NCI-H526 treated with DMSO at 0.1 percent for 48 hours (cell line): ENCODE results near the gene THSD7A.
A peak's percentile ranks its signal among the peaks of the same experiment; 100 is the strongest.

Source experiments
- DNase-seq: peaks from one replicate; lab custom pipeline; 2025; lab: John Stamatoyannopoulos, UW

THSD7A gene

DNA sequence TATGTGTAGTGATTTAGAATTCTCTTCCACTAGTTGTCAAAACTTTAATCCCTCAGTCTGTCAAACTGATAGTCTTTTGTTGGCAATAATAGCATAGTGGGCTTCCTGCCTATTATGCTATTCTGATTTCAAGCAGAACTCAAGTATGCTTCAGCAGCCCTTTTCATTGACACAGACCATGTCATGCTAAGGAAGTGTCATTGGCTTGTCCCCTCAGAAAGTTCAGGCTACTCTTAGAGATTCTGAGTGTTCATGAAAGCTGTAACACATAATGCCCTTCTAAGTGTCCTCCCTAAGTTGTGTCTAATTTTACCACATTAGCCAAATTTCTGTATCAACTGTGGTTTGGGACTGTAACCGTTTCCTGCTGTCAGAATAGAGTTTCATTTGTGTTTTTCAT is 198.7 kb downstream of the THSD7A start:
- no peak for DNase-seq

DNA sequence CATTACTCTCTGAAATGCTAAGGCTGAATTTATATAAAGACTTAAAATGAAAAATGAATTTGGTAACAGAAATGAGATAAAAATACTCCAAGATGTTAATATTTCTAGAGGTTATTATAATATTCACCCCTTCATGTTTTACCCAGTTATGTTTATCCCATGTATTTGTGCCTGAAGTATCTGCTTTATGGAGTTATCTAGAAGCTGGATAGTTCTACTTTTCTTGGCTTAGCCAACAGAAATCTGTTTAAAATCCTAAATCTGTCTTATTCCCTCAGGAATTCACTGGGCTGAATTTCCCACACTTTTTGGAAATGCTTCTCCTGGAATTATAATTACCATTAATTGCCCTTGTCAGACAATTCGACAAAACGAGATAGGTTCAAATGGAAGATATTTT is 201.6 kb downstream of the THSD7A start:
- no peak for DNase-seq

DNA sequence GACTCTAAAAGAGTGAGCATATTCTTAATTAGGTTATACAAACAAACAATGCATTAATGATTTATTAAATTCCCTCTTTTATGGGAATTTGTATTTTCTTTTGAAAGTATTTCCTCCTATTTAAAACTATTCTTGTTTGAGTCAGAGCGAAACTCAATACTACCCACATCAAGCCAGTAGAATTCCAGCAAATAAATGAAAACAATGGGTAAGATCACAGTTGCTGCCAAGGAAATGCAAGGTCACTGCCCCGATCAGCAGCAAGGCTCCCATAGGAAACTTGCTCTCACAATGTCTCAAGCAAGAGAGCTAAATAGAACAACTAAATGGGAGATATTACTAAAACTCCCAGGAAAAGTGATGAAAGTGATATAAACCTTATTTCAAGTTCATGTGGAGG is 206.3 kb downstream of the THSD7A start:
- DNase-seq = no peak

DNA sequence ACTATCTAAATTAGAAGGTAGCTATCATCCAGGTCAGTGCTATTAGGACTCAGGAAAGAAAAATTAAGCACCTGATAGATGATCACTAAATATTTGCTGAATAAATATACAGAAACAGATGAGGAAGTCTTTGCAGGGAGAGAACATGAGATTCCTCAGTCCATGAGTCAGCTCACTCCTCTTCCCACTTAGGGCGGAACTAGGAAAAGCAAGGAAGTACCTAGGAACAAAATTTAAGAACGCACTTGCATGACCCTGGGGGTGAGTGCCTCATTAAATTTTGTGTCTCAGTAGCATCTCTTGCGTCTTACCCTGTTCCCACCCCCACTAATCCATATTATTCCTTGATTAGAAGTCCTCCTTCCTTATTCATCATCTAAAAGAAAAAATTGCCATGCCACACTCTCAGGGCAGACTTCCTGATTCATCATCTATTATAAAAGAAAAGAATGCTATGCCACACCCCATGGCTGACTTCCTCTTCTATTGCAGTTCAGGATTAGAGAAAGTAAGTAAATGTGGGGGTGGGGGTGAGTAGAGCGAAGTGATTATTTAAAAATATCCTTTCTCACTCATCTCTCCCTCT is 208.8 kb downstream of the THSD7A start:
- no peak for DNase-seq

DNA sequence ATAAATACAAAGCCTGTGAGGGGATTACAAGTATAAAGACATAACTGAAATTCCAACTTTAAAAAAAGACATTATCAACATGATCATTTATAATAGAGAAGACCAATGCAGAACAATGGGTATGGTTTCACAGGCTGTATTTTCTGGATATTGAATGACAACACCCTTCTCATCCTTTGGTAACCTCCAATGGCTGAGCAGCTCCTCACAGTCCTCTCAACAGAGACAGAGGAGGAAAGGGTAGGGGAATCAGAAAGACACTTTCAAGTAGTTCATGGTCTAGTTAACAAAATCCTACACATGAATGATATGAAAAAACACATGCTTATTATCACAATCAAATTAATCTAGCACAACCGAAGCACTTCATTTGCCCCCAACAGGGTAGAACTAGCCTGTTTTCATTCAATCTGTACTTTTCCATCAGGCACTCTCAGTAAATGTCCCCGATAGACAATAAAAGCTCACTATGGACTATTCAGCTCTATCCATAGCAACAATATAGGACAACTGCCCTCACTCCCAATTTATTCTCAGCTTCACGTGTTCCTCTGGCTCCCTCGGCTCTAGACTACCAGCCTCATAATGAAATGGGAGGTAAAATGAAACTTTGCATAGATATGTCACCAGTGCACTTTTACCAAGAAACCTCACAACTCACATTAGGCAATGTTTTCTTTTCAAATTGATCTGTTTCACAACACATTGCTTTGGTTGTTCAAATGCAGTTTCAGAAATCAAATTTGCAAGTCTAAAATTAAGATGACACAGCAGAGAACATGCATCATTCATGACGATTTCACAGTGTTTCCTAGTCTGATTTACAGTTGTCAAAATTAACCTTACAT is 211.4 kb downstream of the THSD7A start:
- peak; percentile 76 for DNase-seq

DNA sequence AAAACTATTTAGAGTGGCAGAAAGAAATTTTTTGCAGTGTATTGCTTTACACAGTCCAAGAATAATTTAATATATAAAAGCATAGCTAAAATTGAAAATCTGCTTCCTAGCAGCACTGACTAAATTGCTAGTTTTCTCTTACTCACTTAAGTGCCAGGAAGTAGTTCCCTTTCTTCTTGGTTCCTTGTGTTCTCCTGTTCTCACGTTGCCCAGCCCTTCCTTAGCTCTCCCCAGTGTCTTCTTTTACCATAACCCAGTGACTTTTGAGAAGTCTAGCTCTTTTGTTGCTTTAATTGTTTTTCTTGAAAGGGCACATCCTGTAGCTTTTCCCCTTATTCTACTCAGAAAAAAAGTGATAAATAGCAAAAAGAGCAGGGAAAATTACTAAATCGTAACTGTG is 215.5 kb downstream of the THSD7A start:
- no peak for DNase-seq

DNA sequence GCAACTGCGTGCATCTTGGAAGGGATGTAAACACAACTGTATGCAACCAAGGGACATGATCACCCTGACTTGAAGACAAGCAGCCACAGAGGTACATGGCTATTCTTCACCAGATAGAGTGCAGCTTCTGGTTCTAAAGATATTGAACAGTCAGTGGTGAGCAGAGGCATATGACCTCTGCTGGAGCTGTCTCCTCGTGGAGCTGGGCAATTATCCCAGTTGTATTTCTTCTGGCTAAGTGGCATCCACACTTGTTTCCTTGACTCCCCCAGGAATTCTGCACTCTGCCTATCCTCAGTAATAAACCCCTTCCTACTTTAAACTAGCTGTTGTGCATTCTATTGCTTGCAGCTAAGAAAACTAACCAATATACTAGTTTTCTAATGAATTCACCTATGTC is 216.8 kb downstream of the THSD7A start:
- no peak for DNase-seq

DNA sequence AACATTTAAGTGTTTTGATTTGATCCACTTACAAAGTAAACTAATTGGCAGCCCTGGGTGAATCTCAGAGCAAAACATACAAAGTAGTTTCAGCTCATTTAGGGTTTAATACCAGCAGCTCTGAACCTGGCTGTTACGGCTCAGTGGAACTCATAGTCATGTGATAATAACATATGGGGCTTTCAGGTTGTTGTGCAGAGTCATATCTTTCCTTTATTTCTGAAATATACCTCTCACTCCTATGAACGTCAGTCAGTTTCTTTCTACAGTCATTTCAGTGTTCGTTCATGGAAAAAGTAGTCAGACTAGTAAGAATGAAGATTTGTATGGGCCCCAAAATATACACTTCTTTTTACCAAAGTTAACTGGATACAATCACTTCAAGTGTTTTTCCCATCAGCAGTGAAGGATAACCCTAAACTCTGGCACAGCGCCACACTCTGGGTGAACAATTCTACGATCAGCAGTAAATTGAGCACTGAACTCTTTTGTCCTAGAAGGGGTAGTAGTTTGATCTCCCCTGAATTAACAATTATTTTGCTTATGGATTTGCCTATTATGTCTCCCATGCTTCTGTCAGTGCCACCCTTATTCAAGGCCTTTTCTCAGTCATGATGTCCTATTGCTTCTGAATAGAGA is 218.6 kb downstream of the THSD7A start:
- no peak for DNase-seq

DNA sequence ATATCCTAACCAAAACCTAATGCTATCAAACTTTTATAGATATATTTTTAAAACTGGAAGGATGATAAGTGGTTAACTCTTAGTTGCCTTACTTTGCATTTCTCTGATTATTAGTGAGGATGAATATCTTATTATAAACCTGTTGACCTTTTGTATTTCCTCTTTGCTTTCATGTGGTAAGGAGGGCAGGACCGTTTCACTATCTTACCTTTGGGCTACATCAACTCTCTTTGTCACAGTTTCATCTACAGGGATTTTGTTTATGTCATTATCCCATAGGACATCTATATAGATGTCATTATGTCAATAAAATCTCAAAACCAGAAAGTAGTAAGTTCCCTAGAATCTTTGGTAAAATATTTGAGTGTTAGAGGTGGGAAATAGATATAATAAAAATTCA is 219.3 kb downstream of the THSD7A start:
- no peak for DNase-seq

DNA sequence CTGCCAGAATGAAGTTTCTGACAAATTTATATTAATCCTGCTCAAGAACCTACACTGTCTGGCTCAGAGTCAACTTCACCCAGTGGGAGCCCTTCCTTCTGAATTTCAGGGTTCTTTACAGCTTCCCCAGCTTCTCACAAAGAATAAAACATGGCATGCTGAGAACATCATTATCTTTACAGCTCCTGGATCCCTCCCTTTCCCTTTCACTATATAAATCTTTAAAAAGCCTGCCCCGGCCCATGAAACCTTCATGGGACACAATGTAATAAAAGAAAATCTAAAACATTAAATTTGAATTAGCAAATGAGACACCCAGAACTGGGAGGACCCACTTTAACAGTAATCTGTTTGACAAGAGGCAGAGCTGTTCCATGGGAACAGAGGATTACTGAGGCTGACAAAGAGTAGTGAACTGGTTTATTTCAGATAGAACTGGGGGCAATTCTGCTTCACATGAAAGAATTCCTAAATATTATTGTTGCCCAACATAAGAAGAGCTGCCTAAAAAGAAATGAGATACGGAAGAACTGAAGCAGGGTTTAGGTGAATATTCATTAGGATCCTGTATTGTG is 222.8 kb downstream of the THSD7A start:
- DNase-seq = no peak

DNA sequence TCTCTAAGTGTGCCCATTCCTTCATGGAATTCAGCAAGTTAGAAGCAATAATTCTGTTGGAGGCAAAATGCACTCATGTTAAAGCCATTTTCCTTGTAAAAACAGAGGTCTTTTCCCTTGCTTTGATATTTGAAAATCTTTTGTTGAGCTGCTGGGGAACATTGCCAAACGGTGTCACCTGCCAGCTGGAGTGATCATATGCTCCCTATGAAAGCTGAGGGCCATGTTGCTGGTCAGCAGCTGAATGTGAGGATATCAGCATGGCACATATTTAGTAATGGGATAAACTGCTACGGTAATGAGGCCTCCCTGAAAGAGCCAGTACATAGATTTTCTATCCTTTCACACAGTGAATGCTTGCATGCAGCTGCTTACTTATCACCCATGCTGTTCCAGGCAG is 224.3 kb downstream of the THSD7A start:
- DNase-seq = no peak

DNA sequence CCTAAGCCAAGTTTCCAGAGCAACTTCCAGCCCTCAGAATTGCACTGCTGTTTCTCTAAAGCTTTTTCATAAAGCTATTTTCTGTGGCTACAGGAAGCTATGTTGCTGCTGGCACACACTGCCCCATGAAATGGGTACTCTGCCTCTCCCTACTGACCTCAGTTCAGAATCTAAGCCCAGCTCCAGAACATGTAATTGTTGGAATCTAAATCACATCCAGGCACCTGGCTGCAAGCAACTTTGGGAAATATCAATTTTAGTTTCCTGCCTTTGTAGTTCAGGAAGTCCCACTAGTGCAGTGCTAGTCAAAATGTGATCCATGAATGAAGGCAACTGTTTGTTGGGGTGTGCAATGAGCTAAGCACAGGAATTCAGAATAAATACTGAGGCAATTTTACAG is 226.2 kb downstream of the THSD7A start:
- no peak for DNase-seq

DNA sequence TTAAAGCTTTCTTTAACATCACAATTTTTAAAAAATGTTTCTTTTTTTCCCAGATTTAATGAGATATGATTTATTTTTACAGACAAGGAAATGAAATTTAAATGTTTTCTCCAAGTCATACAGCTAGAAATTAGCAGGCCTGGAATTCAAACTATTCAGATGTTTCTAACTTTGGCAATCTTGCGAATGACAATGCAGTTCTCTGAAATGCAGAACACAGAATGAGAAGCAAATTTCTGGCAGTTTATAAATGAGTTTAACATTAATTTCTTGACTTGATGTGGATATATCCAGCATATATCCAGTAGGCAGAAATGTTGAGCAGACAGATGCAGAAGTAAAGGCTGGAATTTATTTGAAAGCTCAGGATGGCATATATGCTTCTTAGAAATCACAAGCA is 227.5 kb downstream of the THSD7A start:
- DNase-seq = no peak

DNA sequence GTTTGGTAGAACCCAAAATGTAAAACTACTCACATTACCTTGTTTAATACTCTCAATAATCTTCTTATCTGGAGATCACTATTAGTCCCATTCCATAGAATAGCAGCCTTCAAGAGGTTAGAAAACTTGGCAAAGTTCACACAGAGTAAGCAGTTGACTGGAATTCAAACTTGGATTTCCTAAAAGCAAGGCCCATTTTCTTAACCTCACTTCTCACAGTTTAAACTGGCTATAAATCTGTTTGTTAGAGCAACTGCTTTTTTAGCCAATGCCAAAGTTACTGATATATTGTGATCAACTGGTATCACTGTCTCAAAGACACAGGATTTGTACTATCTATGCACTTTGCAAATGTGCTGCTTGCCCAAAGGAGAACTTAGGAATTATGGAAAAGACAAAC is 230.2 kb downstream of the THSD7A start:
- no peak for DNase-seq

DNA sequence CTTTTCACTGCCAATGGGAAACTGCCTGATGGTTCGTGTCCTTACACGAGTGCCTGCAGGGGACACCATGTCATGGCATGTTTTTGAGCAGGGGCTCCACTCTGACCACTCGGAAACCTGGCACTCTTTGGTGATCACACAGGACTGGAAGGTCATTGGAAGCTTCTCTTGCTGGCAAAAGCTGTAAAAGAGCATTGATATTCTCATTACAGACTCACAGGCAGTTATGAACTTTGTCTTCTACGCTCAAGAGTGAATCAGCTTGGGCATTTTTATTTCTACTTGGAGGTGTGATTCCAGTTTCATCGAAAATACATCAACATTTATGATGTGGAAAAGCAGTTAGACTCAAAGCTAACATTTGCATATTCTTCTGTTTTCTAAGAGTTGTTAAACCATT is 238.7 kb downstream of the THSD7A start:
- no peak for DNase-seq

DNA sequence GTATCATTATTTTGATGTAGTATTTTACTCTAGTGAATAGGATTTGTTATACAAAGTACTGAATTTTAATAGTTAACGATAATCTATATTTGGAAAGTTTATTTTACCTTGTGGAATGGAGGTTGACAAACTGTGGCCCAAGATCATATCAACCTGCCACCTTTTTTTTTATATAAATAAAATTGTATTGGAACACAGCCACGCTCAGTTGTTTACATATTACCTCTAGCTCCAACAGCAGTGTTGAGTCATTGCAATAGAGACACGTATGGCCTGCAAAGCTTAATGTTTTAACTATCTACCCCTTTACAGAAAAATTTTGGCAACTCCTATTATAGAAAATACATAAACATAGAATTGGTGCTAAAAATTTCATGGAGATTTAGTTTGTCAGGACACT is 239.3 kb downstream of the THSD7A start:
- DNase-seq = no peak

DNA sequence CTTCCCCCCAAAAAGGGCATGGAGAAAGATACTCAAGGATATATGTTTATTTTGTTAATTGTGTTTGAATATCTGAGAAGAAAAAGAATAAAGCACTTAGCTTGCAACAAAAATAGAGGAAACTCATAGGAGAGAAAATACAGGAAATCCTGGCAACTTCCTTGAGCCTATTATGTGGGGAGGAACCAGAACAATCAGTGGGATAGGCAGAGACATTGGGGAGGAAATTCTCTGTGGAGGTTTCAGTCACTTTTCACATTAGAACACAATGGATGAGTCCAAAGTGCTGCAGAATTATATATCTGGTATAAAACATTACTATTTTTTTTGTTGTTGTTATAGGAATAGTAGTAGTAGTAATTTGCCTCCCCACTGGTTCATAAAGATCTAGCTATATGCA is 240.1 kb downstream of the THSD7A start:
- no peak for DNase-seq

DNA sequence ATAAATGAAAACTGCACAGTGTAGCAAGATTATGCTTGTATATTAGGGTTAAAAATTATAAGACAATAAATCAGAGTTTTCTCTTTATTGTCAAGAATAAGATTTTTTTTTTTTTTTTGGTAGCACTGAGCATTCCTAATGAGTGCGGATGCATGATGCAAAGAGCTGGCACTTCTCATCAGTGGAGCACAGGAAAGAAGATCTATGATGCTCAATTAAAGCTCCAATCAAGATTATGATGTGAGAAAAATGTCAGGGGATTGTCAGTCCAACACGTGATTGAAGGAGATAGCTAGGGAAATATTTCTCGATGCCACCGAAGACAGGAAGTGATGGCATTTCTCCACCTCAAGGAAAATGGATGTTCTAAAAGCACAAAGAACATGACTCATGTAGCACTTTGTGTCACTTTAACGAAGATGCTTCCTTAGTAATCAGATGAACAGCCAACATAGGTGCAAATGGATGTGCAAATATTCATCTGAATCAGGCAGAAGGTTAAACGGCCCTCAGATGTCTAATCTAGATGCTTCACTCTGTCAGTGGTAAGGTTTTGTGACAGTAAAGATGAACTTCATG is 240.9 kb downstream of the THSD7A start:
- no peak for DNase-seq

DNA sequence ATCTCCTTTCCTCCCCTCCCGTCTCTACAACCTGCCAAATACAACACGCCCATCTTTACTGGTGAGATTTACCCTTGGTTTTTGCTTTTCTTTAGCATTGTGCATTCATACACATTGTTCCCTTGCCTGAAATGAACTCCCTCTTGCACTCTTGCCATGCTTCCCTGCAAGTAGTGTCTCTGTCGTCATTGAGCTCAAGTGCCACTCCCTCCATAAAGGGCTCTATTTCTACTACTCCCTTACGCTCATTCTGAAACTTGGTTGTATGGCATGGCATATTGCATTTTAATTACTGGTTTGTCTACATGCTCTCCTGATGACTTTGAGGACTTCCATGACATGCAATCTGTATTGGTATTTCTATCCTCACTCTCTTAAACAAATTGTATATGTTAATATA is 242.7 kb downstream of the THSD7A start:
- no peak for DNase-seq

DNA sequence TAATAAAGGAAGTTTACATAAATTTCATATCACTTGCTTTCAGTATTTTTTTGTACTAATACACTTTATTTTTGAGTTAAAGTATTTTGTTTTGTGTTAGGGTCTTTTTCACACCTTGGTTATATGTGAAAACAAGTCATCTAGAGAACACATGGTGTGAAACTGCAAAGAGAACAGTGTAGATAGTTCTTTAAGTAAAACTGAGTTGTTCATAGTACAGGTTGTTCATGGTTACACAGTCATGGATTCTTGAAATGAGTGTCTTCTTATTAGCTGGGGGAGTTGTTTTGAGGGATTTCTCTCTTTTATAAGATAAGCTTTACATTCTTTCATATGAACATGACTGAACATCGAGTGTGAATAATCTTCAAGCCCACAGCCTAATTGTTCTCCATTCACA is 244.2 kb downstream of the THSD7A start:
- DNase-seq = no peak

DNA sequence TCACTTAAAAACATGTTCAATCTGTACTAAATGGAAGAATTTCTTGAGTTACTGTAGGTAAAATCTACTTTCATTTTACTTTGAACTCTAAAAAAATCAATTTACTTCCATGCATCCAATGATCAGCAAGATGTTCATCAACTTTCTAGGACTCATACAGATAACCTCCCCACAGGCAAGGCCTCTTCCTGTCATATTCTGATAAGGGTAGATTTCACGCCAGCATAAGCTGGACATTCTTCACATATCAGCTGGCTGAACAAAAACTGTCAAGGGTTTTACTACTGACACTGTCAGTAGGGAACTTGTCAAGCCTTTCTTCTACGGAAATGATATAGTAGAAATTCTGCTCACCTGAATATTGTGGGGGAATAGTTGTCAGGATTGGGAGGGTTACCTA is 244.9 kb downstream of the THSD7A start:
- DNase-seq = no peak

DNA sequence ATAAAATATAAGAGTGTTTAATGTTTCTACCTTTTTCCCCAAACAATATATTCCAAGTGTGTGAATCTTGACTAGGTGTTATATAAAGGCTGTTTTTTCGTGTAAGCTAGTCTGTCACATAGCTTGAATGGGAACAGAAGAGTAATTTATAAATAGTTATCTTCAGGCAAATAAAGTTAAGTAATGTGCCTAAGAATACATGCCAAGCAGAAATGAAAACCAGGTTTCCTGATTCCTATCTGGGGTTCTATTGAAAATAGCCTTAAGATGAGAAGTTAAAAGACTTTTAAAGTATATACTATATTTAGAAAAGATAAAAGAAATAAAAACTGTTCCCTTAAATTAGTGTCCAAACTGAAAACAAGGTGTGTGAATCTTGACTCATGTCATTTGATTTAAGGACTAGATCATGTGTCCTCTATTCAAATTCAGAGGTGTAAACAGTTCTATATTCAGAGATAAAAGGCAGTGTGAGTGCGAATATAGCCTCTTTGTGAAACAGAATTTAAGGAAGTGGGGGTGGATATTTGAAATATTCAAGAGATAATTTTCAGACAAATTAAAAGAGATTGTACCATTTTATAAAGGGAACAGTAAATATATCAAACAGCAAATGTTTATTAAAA is 247.5 kb downstream of the THSD7A start:
- DNase-seq = no peak
